GM21737 (cell line): ENCODE measurements around the gene CASKIN1.
"Not testable (repeated sequence)": the region's sequence is repeated elsewhere in the genome, so short reads cannot be mapped to it uniquely, and the experiment has no call there.

ENCODE experiments used
- ATAC-seq: cut with Tn5 transposase; IDR thresholded peaks from one replicate; pipeline ENCODE4 v1.9.1; 2021; ENCODE audit warnings: mild to moderate bottlenecking, moderate library complexity; ENCODE audit not compliant: unreplicated experiment

CASKIN1 gene, protein sequence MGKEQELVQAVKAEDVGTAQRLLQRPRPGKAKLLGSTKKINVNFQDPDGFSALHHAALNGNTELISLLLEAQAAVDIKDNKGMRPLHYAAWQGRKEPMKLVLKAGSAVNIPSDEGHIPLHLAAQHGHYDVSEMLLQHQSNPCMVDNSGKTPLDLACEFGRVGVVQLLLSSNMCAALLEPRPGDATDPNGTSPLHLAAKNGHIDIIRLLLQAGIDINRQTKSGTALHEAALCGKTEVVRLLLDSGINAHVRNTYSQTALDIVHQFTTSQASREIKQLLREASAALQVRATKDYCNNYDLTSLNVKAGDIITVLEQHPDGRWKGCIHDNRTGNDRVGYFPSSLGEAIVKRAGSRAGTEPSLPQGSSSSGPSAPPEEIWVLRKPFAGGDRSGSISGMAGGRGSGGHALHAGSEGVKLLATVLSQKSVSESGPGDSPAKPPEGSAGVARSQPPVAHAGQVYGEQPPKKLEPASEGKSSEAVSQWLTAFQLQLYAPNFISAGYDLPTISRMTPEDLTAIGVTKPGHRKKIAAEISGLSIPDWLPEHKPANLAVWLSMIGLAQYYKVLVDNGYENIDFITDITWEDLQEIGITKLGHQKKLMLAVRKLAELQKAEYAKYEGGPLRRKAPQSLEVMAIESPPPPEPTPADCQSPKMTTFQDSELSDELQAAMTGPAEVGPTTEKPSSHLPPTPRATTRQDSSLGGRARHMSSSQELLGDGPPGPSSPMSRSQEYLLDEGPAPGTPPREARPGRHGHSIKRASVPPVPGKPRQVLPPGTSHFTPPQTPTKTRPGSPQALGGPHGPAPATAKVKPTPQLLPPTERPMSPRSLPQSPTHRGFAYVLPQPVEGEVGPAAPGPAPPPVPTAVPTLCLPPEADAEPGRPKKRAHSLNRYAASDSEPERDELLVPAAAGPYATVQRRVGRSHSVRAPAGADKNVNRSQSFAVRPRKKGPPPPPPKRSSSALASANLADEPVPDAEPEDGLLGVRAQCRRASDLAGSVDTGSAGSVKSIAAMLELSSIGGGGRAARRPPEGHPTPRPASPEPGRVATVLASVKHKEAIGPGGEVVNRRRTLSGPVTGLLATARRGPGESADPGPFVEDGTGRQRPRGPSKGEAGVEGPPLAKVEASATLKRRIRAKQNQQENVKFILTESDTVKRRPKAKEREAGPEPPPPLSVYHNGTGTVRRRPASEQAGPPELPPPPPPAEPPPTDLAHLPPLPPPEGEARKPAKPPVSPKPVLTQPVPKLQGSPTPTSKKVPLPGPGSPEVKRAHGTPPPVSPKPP (N-terminal part only)

GRCh38 chr16:2196162-2196980, at the start of gene CASKIN1:
CASKIN1 (minus strand) TSS chr16:2196605; CDS start chr16:2196432, 173 bp downstream.
- no peak for ATAC-seq

DNA sequence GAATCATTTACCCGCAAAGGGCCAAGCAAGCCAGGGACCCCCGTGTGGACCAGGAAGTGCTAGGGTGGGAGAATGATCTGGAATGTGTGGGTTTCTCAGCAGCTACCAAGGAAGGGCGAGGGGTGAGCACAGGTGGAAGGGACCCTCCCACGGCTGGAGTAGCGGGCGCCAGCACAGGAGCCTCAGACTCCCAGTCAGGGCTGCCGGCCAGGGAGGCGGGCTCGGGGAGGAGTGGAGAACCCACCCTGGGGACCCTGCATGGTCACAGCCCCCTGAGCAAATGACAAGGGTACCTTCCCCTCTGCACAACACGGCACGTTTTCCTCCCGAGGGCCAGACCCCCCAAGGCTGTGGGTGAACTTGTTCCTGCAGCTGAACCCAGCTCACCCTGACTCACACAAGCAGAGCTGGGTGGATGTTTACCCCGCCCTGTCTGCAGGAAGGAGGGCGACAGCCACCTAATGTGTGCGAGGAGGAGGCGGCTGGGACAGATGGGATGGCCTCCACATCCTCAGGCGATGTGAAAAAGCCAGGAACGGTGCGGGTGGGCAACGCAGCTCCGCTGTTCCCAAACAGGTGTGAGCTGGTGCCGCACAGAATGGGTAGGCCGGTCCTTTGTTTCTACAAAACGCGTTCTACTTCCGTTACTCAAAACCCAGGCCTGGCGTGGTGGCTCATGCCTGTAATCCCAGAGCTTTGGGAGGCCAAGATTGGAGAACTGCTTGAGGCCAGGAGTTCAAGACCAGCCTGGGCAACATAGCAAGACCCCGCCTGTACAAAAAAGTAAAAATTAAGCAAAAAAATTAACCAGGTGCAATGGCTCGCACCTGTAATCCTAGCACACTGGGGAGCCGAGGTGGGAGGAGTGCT, 48.8 kb upstream of the CASKIN1 start:
- no peak for ATAC-seq

DNA sequence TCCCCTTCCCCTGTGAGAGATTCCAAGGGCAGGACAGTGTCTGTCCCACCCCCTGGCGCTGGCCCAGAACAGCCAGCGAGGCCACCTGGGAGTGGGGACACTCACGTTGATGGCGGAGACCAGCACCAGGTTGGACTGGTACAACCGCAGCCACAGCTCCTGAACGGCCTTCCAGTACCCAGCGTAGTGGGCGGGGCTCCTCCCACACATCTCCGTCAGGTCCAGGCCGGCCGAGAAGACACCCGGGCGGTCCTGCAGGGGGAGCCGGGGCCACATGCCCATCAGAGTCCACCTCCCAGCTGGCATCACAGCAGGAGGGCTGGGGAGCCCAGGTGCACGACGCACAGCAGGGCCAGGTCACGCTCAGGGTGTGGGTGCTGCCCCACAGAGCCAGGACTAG, 47.9 kb upstream of the CASKIN1 start:
- ATAC-seq: no peak

DNA sequence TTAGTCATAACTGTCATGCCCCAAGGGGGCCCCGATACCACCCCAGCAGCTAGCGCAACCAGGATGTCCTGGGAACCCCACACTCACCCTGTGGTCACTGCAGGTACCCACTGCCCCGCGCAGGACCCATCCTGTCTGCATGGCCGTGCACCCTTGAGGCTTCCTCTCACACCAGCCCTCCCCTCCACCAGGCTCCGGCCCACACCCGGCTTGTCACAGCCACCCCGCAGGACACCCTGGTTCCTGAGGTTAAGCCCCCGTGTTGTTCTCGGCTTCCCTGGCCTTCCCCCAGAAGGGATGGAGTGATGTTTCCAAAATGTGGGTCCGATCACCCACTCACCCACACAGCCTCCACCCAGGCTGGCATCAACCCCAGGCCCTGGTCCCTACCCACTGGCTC, 47.4 kb upstream of the CASKIN1 start:
- no peak for ATAC-seq

DNA sequence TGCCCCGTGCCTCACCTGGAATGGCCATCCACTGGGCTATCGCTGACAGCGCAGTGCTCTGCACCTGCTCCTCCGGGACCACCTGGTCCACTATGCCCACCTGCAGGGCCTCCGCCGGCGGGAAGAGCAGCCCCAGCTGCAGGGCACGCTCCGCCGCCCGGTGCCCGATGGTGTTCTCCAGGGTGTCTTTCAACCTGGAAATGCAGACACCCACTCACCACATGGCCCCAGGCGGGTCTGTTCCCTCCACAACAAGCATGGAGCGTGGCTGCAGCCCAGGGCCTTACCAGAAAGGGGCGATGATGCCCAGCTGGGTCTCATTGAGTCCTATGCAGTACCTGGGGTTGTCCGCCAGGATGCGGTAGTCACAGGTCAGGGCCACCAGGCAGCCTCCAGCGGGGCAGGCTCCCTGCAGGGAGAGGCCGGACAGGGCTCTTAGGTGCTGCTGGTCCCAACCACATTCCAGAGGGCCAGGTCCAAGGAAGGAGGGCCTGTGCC, 46.7 kb upstream of the CASKIN1 start:
- no peak for ATAC-seq

DNA sequence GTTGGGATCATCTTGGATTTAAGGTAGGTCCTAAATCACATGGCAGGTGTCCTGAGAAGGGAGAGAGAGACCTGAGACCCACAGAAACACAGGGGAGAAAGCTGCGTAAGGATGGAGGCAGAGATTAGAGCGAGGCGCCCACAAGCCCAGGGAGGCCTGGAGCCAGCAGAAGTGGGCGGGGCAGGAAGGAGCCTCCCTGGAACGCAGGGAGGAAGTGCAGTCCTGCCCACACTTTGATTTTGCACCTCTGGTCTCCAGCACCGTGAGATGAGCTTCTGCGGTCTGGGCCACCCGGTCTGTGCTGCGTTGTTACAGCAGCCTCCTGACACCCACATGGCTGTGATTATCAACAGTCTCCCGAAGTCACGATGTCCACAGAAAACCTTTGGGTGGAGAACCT, 46.2 kb upstream of the CASKIN1 start:
- ATAC-seq: no peak

GRCh38 chr16:2240331-2240730, 43.9 kb upstream of the CASKIN1 start:
- ATAC-seq: not testable (repeated sequence)

DNA sequence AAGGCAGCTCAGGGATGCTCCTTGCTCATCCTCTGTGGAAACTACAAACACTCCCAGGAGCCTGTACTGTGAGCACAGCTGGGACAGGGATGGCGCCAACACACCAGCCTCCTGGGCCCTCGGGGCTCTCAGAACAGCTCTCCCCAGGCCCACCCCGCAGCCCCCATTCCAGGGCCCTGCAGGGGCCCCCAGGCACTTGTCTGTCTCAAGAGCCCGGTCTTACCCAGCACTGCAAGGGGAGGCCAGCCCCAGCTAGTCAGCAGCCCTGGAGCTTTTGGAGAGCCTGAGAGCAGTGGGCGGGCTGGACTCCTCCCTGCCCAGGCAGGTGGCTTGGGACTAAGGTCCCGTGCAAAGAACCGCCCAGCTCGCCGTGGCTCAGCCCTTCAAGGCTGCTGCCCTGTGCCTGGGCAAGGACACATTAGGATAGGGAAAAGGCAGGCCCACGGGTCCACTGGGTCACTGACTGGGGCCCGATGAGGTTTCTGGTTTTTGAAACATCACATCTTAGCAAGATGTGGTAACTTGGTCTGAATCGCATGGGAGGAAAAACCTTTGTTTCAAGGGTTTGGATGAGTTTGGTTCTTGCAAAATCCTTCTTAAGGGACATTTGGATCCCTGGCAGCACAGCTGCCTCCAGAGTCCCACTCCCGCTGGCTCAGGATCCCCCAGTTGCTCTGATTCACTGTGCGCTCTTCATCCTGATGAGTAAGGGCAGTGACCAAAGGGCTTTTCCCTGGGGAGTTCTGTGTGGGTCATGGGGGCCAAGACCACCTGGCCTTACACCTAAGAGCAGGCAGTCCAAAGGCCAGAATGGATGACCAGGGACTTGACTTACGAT, 42.7 kb upstream of the CASKIN1 start:
- ATAC-seq: no peak

DNA sequence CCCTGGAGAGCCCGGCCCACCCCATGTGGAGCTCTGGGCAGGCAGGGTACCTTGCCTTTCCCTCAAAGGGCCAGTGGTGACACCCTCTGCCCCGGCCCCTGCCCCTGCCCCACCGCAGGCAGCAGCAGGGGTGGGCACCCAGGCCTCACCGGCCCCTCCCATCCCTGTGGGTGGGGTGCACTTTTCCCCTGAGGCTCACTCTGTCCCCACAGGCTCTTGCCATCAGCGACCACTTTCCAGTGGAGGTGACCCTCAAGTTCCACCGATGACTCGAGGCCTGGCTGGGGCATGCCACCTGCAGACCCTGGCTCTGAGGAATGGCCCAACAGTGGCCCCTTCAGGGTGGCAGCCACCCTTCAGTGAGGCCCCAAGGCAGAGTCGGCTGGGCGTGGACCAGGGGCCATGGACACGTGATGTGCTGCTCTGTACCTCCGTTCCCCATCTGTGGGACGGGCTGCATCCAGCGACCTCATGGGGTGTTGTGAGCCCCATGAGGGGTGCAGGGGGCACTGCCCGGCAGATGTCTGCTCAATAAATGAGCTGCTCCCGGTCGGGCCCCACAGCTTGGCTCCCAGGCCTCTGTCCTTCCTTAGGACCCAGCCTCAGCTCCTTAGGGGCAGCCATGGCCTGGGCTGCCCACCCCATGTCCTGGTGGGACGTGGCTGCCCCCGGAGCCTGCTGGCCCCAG, 41.9 kb upstream of the CASKIN1 start:
- no peak for ATAC-seq

DNA sequence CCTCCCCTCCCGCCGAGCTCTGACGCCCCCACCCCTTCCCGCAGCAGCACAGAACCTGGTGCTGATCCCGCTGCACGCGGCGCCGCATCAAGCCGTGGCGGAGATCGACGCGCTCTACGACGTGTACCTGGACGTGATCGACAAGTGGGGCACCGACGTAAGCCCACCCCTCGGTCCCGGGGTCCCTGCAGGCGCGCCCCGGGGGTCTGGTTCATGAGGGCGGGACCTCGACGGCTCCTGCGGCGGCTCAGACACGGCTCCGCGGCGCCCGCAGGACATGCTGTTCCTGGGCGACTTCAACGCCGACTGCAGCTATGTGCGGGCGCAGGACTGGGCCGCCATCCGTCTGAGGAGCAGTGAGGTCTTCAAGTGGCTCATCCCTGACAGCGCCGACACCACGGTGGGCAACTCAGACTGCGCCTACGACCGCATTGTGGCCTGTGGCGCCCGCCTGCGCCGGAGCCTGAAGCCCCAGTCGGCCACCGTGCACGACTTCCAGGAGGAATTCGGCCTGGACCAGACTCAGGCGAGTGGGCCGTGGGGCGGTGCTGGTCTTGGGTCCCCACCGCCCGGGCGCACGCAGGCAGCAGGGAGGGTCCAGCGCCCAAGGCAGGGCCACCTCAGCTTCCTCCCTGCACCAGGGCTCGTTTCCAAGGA, 41.2 kb upstream of the CASKIN1 start:
- ATAC-seq: no peak

GRCh38 chr16:2237102-2237482, 40.7 kb upstream of the CASKIN1 start:
- ATAC-seq: no peak

DNA sequence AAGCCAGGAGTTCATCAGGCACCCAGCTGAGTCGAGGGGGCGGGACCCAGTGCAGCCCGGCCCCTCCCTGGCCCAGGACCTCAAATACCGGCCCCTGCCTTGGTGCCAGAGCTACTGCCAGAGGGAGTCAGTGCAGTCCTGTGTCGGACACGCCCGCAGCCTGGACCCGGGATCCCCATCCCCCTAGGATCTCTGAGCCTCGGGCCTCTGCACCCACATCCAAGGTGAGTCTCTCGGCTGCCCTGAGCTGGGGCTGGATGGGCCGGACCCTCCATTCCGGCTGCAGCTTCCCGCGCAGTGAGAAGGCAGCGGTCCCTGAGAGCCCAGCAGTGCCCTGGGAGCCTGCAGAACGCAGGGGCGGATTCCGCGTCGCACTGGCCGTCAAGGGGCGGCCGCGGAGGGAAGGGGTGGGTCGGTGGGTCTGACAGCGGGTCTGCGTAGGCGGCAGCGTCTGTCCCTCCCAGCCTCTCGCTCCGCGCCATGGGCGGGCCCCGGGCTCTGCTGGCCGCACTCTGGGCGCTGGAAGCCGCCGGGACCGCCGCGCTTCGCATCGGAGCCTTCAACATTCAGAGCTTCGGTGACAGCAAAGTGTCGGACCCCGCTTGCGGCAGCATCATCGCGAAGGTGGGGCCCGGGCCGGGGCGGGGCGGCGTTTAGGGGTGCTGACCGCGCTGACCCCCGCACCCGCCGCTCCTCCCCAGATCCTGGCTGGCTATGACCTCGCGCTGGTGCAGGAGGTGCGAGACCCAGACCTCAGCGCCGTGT, 40.1 kb upstream of the CASKIN1 start, which contains the start of gene DNASE1L2:
TSS of gene DNASE1L2 (plus strand) at position 108 of the 765 bp plus-strand sequence. CDS start at position 481, 373 bp downstream.
- no peak for ATAC-seq

GRCh38 chr16:2235695-2236336, 39.4 kb upstream of the CASKIN1 start:
- no peak for ATAC-seq

GRCh38 chr16:2235234-2235651, 38.8 kb upstream of the CASKIN1 start:
- no peak for ATAC-seq

DNA sequence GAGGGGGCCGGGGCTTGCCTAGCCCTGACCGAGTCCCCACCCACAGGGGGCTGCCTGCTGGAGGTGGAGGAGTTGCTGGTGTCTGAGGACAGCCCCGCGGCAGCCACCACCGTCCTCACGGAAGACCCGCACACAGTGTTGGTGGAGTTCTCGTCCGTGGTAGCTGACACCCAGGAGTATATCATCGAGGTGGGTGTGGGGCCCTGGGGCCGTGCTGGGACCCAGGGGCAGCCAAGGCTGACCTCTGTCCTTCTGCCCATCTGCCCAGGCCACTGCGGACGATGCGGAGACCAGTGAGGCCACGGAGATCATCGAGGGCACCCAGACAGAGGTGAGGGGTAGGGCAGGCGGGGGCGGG, 38.4 kb upstream of the CASKIN1 start:
- no peak for ATAC-seq
